GM23338 (cell line): Measurements from ENCODE around the gene DENND4A. TPM values are rescaled to one million over a fixed set of nuclear protein-coding genes. Genes with fewer than 3 reads are reported as not detected.
A peak's percentile ranks its signal among the peaks of the same experiment; 100 is the strongest.

Source experiments
- ATAC-seq: fragments of 200-7000 bp; cut with Tn5 transposase; 3 replicates; pipeline ENCODE4 v1.9.1; 2020
- DNase-seq: peaks from one replicate; pipeline ENCODE4 v3.0.0-alpha.2; 2015; ENCODE audit warnings: low spot score
- H2AFZ ChIP-seq: fragments of 200-600 bp; sonication (generic); 2 replicates; pipeline ENCODE4 v1.8.0; 2016; ENCODE audit warnings: antibody characterized with exemption, mild to moderate bottlenecking, moderate library complexity
- H3F3A ChIP-seq: fragments of 200-600 bp; sonication (generic); replicated peaks from 2 replicates; pipeline ENCODE4 v1.8.0; 2017; ENCODE audit warnings: antibody characterized with exemption, mixed run types, low read depth
- H3K27ac ChIP-seq: fragments of 200-600 bp; sonication (generic); 2 replicates; pipeline ENCODE4 v1.6.1; 2016; ENCODE audit warnings: low read depth
- H3K27me3 ChIP-seq: fragments of 200-600 bp; sonication (generic); 2 replicates; pipeline ENCODE4 v1.8.0; 2016; ENCODE audit warnings: mild to moderate bottlenecking, mixed run types, moderate library complexity; ENCODE audit not compliant: insufficient read depth
- H3K36me3 ChIP-seq: fragments of 200-600 bp; sonication (generic); 2 replicates; pipeline ENCODE4 v1.8.0; 2016; ENCODE audit warnings: mild to moderate bottlenecking; ENCODE audit not compliant: insufficient read depth
- H3K4me1 ChIP-seq: fragments of 200-600 bp; sonication (generic); 2 replicates; pipeline ENCODE4 v1.8.0; 2016; ENCODE audit warnings: mild to moderate bottlenecking, moderate library complexity; ENCODE audit not compliant: insufficient read depth
- H3K4me2 ChIP-seq: fragments of 200-600 bp; sonication (generic); 2 replicates; pipeline ENCODE4 v1.7.1; 2017; ENCODE audit warnings: mixed run types
- H3K4me3 ChIP-seq: fragments of 200-600 bp; sonication (generic); 2 replicates; pipeline ENCODE4 v1.6.1; 2016; ENCODE audit warnings: mixed run types
- H3K79me2 ChIP-seq: fragments of 200-600 bp; sonication (generic); replicated peaks from 2 replicates; pipeline ENCODE4 v1.8.0; 2017; ENCODE audit warnings: mild to moderate bottlenecking; ENCODE audit not compliant: insufficient read depth
- H3K9me2 ChIP-seq: fragments of 200-600 bp; sonication (generic); 2 replicates; pipeline ENCODE4 v1.8.0; 2017; ENCODE audit not compliant: insufficient read depth
- H4K20me1 ChIP-seq: fragments of 200-600 bp; sonication (generic); replicated peaks from 2 replicates; pipeline ENCODE4 v1.8.0; 2017; ENCODE audit warnings: mild to moderate bottlenecking; ENCODE audit not compliant: insufficient read depth
- H3K27ac Mint-ChIP-seq: 2 replicates; pipeline ENCODE4 v1.8.0; 2020; ENCODE audit warnings: inconsistent platforms, mild to moderate bottlenecking, moderate library complexity, mixed read lengths
- H3K27me3 Mint-ChIP-seq: 3 replicates; pipeline ENCODE4 v1.8.0; 2022; ENCODE audit warnings: low read depth, mild to moderate bottlenecking, moderate library complexity, mixed read lengths, inconsistent platforms; ENCODE audit not compliant: insufficient read depth, poor library complexity
- H3K36me3 Mint-ChIP-seq: 3 replicates; pipeline ENCODE4 v1.8.0; 2021; ENCODE audit warnings: low read depth, mild to moderate bottlenecking, inconsistent platforms, moderate library complexity, mixed read lengths
- H3K4me1 Mint-ChIP-seq: 3 replicates; pipeline ENCODE4 v1.8.0; 2020; ENCODE audit warnings: mild to moderate bottlenecking, inconsistent platforms, mixed read lengths
- H3K4me3 Mint-ChIP-seq: 3 replicates; pipeline ENCODE4 v1.8.0; 2021; ENCODE audit warnings: moderate library complexity, mild to moderate bottlenecking, inconsistent platforms, mixed read lengths
- H3K9me3 Mint-ChIP-seq: 3 replicates; pipeline ENCODE4 v1.8.0; 2020; ENCODE audit warnings: moderate library complexity, mild to moderate bottlenecking, inconsistent platforms, mixed read lengths
- CREB1 ChIP-seq: fragments of 250-450 bp; sonication (Bioruptor Pico); IDR thresholded peaks from 2 replicates; pipeline ENCODE4 v1.5.0; 2020; ENCODE audit warnings: low read depth, mild to moderate bottlenecking, moderate library complexity
- CTCF ChIP-seq, 2 experiments: fragments of 200-600 bp in 1 of 2; sonication (generic) in 1 of 2; conservative IDR thresholded peaks; 2 replicates each; pipeline versions ENCODE4 v1.5.1 to v1.6.1; 2016 to 2017; ENCODE audit warnings: antibody characterized with exemption in 2 of 2, low read depth in 2 of 2, mild to moderate bottlenecking in 2 of 2, moderate library complexity in 1 of 2
- EZH2 ChIP-seq: fragments of 200-600 bp; sonication (generic); IDR thresholded peaks from one replicate; pipeline ENCODE4 v1.8.0; 2017; ENCODE audit warnings: antibody characterized with exemption, mild to moderate bottlenecking, low read depth; ENCODE audit not compliant: unreplicated experiment
- EZH2phosphoT487 ChIP-seq: fragments of 200-600 bp; sonication (generic); IDR thresholded peaks from one replicate; pipeline ENCODE4 v1.8.1; 2018; ENCODE audit warnings: antibody characterized with exemption; ENCODE audit not compliant: unreplicated experiment
- JUNB ChIP-seq: IDR thresholded peaks from one replicate; pipeline ENCODE4 v1.6.1; 2016; ENCODE audit warnings: antibody characterized with exemption; ENCODE audit not compliant: unreplicated experiment
- NANOG ChIP-seq: IDR thresholded peaks from 2 replicates; pipeline ENCODE4 v1.6.1; 2016; ENCODE audit warnings: antibody characterized with exemption, borderline replicate concordance
- POLR2AphosphoS5 ChIP-seq: IDR thresholded peaks from 2 replicates; pipeline ENCODE4 v1.6.1; 2016; ENCODE audit warnings: antibody characterized with exemption, low read depth
- REST ChIP-seq: IDR thresholded peaks from one replicate; pipeline ENCODE4 v1.6.1; 2018; ENCODE audit warnings: antibody characterized with exemption; ENCODE audit not compliant: unreplicated experiment
- STAT1 ChIP-seq: IDR thresholded peaks from one replicate; pipeline ENCODE4 v1.6.1; 2016; ENCODE audit warnings: antibody characterized with exemption; ENCODE audit not compliant: unreplicated experiment
- ZNF114 ChIP-seq: fragments of 250-450 bp; sonication (Bioruptor Pico); IDR thresholded peaks from 2 replicates; pipeline ENCODE4 v1.5.0; 2020; ENCODE audit warnings: mild to moderate bottlenecking, moderate library complexity
- ZNF331 ChIP-seq: fragments of 250-450 bp; sonication (Bioruptor Pico); IDR thresholded peaks from 2 replicates; pipeline ENCODE4 v1.5.0; 2020; ENCODE audit warnings: low read depth, mild to moderate bottlenecking, moderate library complexity
- polyA plus RNA-seq: library from polyadenylated mRNA; unstranded; fragments of >200 nt; fragmentation: Nextera tagmentation; extraction: Ambion mirVana; gene quantifications from 2 replicates; pipeline ENCODE4 v1.2.1, GENCODE V29; 2016
- total RNA-seq: library from RNA; depleted of rRNA; stranded (reverse); fragments of >200 nt; shearing (Covaris generic); gene quantifications from 2 replicates; pipeline ENCODE4 v1.2.3, GENCODE V29; 2014
- TF ChIP-seq, protein P1 (sequence below): IDR thresholded peaks from 2 replicates; pipeline ENCODE4 v1.6.1; 2016; ENCODE audit warnings: antibody characterized with exemption
- TF ChIP-seq, protein P2 (sequence below): fragments of 250-450 bp; sonication (Bioruptor Pico); IDR thresholded peaks from 2 replicates; pipeline ENCODE4 v1.5.0; 2020; ENCODE audit warnings: mild to moderate bottlenecking, moderate library complexity

Gene DENND4A
- total and polyA plus RNA-seq, 2 experiments from 2014 or later = 3.4 to 9.0 TPM

- no peak for TF ChIP-seq CREB1
Observed at GRCh38 chr15:65612616-65612946, 179.5 kb downstream of the DENND4A start (continued).

DNA sequence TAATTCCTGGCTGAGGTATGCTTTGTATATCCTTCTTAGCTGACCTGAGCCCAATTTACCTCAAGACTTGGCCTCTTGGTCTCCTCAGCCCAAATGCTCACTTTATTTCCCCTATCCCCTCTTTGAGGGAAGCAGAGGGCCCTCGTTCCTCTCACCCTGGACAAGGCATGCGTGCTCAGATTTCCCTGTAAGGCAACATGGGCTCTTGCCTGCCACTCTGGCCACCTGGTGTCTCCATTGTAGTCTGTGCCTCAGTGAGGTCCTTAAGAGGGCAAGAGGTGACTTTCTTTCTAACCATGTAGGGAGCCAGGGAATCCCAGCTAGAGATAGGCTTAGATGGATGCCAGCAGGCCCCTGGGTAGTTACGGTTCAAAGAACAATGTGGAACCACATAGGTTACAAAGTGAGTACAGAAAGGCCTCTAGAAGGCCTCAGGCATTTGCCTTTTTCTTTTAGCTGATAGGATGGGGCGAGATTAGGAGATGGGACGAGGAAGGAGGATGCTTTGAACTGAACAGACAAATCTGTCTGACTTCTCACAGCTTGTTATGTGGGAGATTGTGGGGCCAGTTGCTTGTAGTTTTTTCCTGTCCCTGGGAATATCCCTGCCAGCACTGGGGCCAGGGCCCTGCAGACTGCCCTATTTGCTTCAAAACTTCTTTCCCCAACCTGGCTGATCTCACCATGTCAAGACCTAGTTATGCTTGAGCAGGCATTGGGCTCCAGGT, 180.0 kb downstream of the DENND4A start:
- peak overlapping the region; percentile 78 for H3K4me3 ChIP-seq
- H4K20me1 ChIP-seq = no peaks in the 10 kb centered on the region
- Mint-ChIP-seq H3K36me3 (peaks cover 2% of the 10 kb centered on the region; the same call in 2 of the 3 replicates), H3K4me1 (peaks cover 14% of the 10 kb centered on the region), H3K9me3 (no peaks in the 10 kb centered on the region), H3K4me3 (peak overlapping the region; percentile 98), H3K27ac (peak overlapping the region; percentile 97), H3K27me3 (peaks cover 7% of the 10 kb centered on the region)
- H2AFZ ChIP-seq = peak overlapping the region; percentile 70
- no peaks in the 10 kb centered on the region for H3K27me3 ChIP-seq
- peaks cover 12% of the 10 kb centered on the region; the same call in 1 of the 2 replicates for H3F3A ChIP-seq
- no peaks in the 10 kb centered on the region for H3K36me3 ChIP-seq
- H3K4me2 ChIP-seq = peak overlapping the region; percentile 69
- TF ChIP-seq EZH2 = no peak
- TF ChIP-seq ZNF114 (CRISPR knock-in tag) = no peak
- no peak for TF ChIP-seq NANOG
- no peak for TF ChIP-seq ZNF331 (CRISPR knock-in tag)
- TF ChIP-seq CTCF (conservative IDR thresholded peaks at IDR 0.05; ENCODE audit: low read depth in 2 of 2) = no peak
- no peak for TF ChIP-seq POLR2AphosphoS5
- no peak for TF ChIP-seq REST
- TF ChIP-seq, protein P1, sequence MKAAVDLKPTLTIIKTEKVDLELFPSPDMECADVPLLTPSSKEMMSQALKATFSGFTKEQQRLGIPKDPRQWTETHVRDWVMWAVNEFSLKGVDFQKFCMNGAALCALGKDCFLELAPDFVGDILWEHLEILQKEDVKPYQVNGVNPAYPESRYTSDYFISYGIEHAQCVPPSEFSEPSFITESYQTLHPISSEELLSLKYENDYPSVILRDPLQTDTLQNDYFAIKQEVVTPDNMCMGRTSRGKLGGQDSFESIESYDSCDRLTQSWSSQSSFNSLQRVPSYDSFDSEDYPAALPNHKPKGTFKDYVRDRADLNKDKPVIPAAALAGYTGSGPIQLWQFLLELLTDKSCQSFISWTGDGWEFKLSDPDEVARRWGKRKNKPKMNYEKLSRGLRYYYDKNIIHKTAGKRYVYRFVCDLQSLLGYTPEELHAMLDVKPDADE = no peak
- TF ChIP-seq CREB1 = no peak
- no peak for TF ChIP-seq EZH2phosphoT487
- TF ChIP-seq, protein P2, sequence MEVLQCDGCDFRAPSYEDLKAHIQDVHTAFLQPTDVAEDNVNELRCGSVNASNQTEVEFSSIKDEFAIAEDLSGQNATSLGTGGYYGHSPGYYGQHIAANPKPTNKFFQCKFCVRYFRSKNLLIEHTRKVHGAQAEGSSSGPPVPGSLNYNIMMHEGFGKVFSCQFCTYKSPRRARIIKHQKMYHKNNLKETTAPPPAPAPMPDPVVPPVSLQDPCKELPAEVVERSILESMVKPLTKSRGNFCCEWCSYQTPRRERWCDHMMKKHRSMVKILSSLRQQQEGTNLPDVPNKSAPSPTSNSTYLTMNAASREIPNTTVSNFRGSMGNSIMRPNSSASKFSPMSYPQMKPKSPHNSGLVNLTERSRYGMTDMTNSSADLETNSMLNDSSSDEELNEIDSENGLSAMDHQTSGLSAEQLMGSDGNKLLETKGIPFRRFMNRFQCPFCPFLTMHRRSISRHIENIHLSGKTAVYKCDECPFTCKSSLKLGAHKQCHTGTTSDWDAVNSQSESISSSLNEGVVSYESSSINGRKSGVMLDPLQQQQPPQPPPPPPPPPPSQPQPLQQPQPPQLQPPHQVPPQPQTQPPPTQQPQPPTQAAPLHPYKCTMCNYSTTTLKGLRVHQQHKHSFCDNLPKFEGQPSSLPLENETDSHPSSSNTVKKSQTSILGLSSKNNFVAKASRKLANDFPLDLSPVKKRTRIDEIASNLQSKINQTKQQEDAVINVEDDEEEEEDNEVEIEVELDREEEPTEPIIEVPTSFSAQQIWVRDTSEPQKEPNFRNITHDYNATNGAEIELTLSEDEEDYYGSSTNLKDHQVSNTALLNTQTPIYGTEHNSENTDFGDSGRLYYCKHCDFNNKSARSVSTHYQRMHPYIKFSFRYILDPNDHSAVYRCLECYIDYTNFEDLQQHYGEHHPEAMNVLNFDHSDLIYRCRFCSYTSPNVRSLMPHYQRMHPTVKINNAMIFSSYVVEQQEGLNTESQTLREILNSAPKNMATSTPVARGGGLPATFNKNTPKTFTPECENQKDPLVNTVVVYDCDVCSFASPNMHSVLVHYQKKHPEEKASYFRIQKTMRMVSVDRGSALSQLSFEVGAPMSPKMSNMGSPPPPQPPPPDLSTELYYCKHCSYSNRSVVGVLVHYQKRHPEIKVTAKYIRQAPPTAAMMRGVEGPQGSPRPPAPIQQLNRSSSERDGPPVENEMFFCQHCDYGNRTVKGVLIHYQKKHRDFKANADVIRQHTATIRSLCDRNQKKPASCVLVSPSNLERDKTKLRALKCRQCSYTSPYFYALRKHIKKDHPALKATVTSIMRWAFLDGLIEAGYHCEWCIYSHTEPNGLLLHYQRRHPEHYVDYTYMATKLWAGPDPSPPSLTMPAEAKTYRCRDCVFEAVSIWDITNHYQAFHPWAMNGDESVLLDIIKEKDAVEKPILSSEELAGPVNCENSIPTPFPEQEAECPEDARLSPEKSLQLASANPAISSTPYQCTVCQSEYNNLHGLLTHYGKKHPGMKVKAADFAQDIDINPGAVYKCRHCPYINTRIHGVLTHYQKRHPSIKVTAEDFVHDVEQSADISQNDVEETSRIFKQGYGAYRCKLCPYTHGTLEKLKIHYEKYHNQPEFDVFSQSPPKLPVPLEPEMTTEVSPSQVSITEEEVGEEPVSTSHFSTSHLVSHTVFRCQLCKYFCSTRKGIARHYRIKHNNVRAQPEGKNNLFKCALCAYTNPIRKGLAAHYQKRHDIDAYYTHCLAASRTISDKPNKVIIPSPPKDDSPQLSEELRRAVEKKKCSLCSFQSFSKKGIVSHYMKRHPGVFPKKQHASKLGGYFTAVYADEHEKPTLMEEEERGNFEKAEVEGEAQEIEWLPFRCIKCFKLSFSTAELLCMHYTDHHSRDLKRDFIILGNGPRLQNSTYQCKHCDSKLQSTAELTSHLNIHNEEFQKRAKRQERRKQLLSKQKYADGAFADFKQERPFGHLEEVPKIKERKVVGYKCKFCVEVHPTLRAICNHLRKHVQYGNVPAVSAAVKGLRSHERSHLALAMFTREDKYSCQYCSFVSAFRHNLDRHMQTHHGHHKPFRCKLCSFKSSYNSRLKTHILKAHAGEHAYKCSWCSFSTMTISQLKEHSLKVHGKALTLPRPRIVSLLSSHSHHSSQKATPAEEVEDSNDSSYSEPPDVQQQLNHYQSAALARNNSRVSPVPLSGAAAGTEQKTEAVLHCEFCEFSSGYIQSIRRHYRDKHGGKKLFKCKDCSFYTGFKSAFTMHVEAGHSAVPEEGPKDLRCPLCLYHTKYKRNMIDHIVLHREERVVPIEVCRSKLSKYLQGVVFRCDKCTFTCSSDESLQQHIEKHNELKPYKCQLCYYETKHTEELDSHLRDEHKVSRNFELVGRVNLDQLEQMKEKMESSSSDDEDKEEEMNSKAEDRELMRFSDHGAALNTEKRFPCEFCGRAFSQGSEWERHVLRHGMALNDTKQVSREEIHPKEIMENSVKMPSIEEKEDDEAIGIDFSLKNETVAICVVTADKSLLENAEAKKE (CRISPR knock-in tag) = no peak
- no peak for TF ChIP-seq STAT1
- no peak for TF ChIP-seq JUNB
- no peaks in the 10 kb centered on the region for H3K9me2 ChIP-seq
- peak overlapping the region; percentile 96 for H3K27ac ChIP-seq
- DNase-seq (peak; percentile 24), ATAC-seq (peak; percentile 9)
- H3K4me1 ChIP-seq = peaks cover 17% of the 10 kb centered on the region
- peaks cover 35% of the 10 kb centered on the region for H3K79me2 ChIP-seq
